ENCODE measurements around the gene HOXD10.

DNA sequence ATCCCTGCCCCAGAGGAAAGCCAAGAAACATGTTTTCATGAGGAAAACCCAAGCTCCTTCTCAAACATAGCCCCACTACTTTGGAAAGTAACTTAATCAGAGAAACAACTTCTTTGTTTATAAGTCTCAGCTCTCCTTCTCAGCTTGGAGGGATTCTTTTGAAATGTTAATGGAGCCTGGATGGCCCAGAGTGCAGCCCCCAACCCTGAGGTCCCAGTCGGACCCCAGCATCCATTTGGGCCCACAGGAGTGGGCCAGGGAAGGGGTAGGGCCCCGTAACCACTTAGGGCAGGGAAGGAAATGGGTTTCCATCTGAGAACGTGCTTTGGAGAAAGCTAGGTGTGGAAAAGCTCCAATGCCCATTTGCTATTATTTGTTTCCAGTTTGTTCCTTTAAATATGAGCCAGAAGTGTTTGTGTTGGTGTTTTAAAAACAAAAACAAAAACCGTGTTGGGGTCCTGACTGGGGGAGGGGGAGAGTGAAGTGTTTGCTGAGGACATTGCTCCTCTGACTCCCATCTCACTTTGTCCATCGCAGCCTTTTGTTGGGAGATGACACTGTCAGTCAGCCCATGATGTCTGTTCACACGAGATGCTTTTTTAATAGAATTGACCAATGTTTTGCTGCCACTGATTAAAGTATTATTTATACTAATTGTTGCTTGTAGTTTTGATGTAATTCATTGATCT is 38.9 kb downstream of the HOXD10 start:
- TF ChIP-seq EZH2phosphoT487 (IDR thresholded peaks at IDR 0.05; ENCODE audit: insufficient read depth, low read depth) (no peak), EZH2 (IDR thresholded peaks at IDR 0.05; ENCODE audit: insufficient read depth, poor library complexity, severe bottlenecking) (no peak)

Data from GM23248 (cell line).